ENCODE data around the gene MTR.

The MTR gene

GRCh38 chr1:236945002-236945401, 149.9 kb downstream of the MTR start:
- no peak overlapping the region for H3K4me3 ChIP-seq (ENCODE audit: insufficient read depth, low read length, poor library complexity, severe bottlenecking)
- TF ChIP-seq CTCF (IDR thresholded peaks at IDR 0.05; ENCODE audit: insufficient read depth, low read length, poor library complexity, severe bottlenecking) (no peak), EZH2phosphoT487 (conservative IDR thresholded peaks at IDR 0.05; ENCODE audit: low read length) (no peak)
- H3F3A ChIP-seq (ENCODE audit: insufficient read depth) = no peaks in the 10 kb centered on the region
- no peak overlapping the region for H3K9ac ChIP-seq (ENCODE audit: low read length)
- H4K20me1 ChIP-seq (ENCODE audit: low read depth, low read length) = no peaks in the 10 kb centered on the region
- no peaks in the 10 kb centered on the region for H3K9me3 ChIP-seq (ENCODE audit: insufficient read depth, low read length)
- no peaks in the 10 kb centered on the region for H3K79me2 ChIP-seq (ENCODE audit: insufficient read depth, low read length)
- no peaks in the 10 kb centered on the region for H3K27me3 ChIP-seq (ENCODE audit: low read length)
- no peak overlapping the region for H3K4me2 ChIP-seq (ENCODE audit: low read depth, low read length, poor library complexity, severe bottlenecking)
- H3K36me3 ChIP-seq (ENCODE audit: low read length) = no peaks in the 10 kb centered on the region
- no peaks in the 10 kb centered on the region for H3K9me2 ChIP-seq (replicated peaks; ENCODE audit: insufficient read depth, low read length)
- no peak overlapping the region for H2AFZ ChIP-seq (ENCODE audit: low read depth, low read length, severe bottlenecking)
- no peak overlapping the region for H3K27ac ChIP-seq (ENCODE audit: low read depth, low read length)

DNA sequence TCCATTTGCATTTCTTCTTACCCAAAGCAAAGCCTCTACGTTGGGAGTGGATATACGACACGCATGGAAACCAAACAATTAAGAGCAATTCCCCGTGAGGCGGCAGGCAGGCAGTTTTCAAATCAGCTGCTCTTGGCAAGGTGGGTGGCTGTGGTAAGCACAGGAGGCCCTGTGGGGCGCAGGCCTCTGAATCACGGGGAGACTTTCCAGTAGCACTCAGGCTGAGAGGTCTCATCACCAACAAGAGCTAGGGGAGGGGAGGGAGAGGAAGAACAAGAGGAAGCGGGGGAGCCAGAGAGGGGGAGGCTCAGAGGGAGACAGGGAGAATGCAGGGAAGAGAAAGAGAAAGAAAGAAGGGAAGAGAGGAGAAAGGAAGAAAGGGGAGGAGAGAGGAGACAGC, 152.7 kb downstream of the MTR start:
- Histone ChIP-seq H3K27ac (ENCODE audit: low read depth, low read length) (no peak overlapping the region), H3K9me3 (ENCODE audit: insufficient read depth, low read length) (no peaks in the 10 kb centered on the region), H3K27me3 (ENCODE audit: low read length) (no peaks in the 10 kb centered on the region), H3K9me2 (replicated peaks; ENCODE audit: insufficient read depth, low read length) (no peaks in the 10 kb centered on the region), H3K9ac (ENCODE audit: low read length) (no peak overlapping the region), H3K79me2 (ENCODE audit: insufficient read depth, low read length) (no peaks in the 10 kb centered on the region), H3F3A (ENCODE audit: insufficient read depth) (no peaks in the 10 kb centered on the region), H4K20me1 (ENCODE audit: low read depth, low read length) (no peaks in the 10 kb centered on the region), H3K4me3 (ENCODE audit: insufficient read depth, low read length, poor library complexity, severe bottlenecking) (no peak overlapping the region), H3K36me3 (ENCODE audit: low read length) (no peaks in the 10 kb centered on the region), H3K4me2 (ENCODE audit: low read depth, low read length, poor library complexity, severe bottlenecking) (no peak overlapping the region), H2AFZ (ENCODE audit: low read depth, low read length, severe bottlenecking) (no peak overlapping the region)
- TF ChIP-seq CTCF (IDR thresholded peaks at IDR 0.05; ENCODE audit: insufficient read depth, low read length, poor library complexity, severe bottlenecking) = no peak
- TF ChIP-seq EZH2phosphoT487 (conservative IDR thresholded peaks at IDR 0.05; ENCODE audit: low read length) = no peak

- H3K4me2 ChIP-seq (ENCODE audit: low read depth, low read length, poor library complexity, severe bottlenecking) = no peak overlapping the region
- H3K27ac ChIP-seq (ENCODE audit: low read depth, low read length) = no peak overlapping the region
- no peak overlapping the region for H3K4me3 ChIP-seq (ENCODE audit: insufficient read depth, low read length, poor library complexity, severe bottlenecking)
- no peaks in the 10 kb centered on the region for H3F3A ChIP-seq (ENCODE audit: insufficient read depth)
- no peaks in the 10 kb centered on the region for H3K27me3 ChIP-seq (ENCODE audit: low read length)
- no peaks in the 10 kb centered on the region for H4K20me1 ChIP-seq (ENCODE audit: low read depth, low read length)
- no peak overlapping the region for H3K9ac ChIP-seq (ENCODE audit: low read length)
- no peak overlapping the region for H2AFZ ChIP-seq (ENCODE audit: low read depth, low read length, severe bottlenecking)
- H3K79me2 ChIP-seq (ENCODE audit: insufficient read depth, low read length) = no peaks in the 10 kb centered on the region
- no peaks in the 10 kb centered on the region for H3K9me2 ChIP-seq (replicated peaks; ENCODE audit: insufficient read depth, low read length)
- TF ChIP-seq EZH2phosphoT487 (conservative IDR thresholded peaks at IDR 0.05; ENCODE audit: low read length) (no peak), CTCF (IDR thresholded peaks at IDR 0.05; ENCODE audit: insufficient read depth, low read length, poor library complexity, severe bottlenecking) (no peak)
- H3K36me3 ChIP-seq (ENCODE audit: low read length) = no peaks in the 10 kb centered on the region
- no peaks in the 10 kb centered on the region for H3K9me3 ChIP-seq (ENCODE audit: insufficient read depth, low read length)
Observed at GRCh38 chr1:236948381-236948780, 153.3 kb downstream of the MTR start.

GRCh38 chr1:236948996-236949395, 153.9 kb downstream of the MTR start:
- H3K4me2 ChIP-seq (ENCODE audit: low read depth, low read length, poor library complexity, severe bottlenecking) = no peak overlapping the region
- TF ChIP-seq CTCF (IDR thresholded peaks at IDR 0.05; ENCODE audit: insufficient read depth, low read length, poor library complexity, severe bottlenecking) (no peak), EZH2phosphoT487 (conservative IDR thresholded peaks at IDR 0.05; ENCODE audit: low read length) (no peak)
- H3K36me3 ChIP-seq (ENCODE audit: low read length) = no peaks in the 10 kb centered on the region
- H3K9me3 ChIP-seq (ENCODE audit: insufficient read depth, low read length) = no peaks in the 10 kb centered on the region
- no peak overlapping the region for H3K9ac ChIP-seq (ENCODE audit: low read length)
- H3K4me3 ChIP-seq (ENCODE audit: insufficient read depth, low read length, poor library complexity, severe bottlenecking) = no peak overlapping the region
- no peak overlapping the region for H2AFZ ChIP-seq (ENCODE audit: low read depth, low read length, severe bottlenecking)
- no peaks in the 10 kb centered on the region for H3K79me2 ChIP-seq (ENCODE audit: insufficient read depth, low read length)
- H3K27ac ChIP-seq (ENCODE audit: low read depth, low read length) = no peak overlapping the region
- H3K9me2 ChIP-seq (replicated peaks; ENCODE audit: insufficient read depth, low read length) = no peaks in the 10 kb centered on the region
- no peaks in the 10 kb centered on the region for H3K27me3 ChIP-seq (ENCODE audit: low read length)
- no peaks in the 10 kb centered on the region for H3F3A ChIP-seq (ENCODE audit: insufficient read depth)
- no peaks in the 10 kb centered on the region for H4K20me1 ChIP-seq (ENCODE audit: low read depth, low read length)

Data from SU-DHL-6 (cell line).